GM20431 (cell line): ENCODE data around the gene AIRE.

Source experiments
- in situ Hi-C: fragments of 300-500 bp; cut with MseI, MboI; formaldehyde crosslinking; loops from one replicate; pipeline ENCODE4 v1.15.0; 2020; ENCODE audit warnings: low sequenced_read_pairs; ENCODE audit not compliant: unreplicated experiment

The AIRE gene

DNA sequence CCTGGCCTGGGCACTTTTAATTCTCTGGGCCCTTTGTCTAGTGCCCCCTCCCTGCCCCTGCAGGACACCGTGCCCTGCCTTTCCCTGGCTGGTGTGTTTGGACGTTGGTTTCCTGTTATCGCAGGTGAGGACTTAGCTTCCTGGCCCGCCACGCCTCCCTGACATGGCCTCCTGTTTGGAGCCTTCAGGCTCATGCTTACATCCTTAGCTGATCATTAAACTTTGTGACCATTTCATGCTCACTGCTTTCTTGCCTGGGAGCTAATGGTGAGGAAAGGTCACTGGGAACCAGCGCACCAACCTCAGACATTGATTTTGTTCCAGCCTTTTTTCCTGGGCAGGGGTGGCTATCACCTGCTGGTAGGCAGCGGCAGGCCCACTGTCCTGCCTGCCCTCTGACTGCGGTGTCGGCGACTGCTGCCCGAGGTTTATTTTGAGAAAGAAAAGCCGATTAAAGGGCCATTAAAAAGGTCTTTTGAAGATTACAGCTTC lies 17.9 kb downstream of the AIRE start:
- in situ Hi-C loops: no loop called here

DNA sequence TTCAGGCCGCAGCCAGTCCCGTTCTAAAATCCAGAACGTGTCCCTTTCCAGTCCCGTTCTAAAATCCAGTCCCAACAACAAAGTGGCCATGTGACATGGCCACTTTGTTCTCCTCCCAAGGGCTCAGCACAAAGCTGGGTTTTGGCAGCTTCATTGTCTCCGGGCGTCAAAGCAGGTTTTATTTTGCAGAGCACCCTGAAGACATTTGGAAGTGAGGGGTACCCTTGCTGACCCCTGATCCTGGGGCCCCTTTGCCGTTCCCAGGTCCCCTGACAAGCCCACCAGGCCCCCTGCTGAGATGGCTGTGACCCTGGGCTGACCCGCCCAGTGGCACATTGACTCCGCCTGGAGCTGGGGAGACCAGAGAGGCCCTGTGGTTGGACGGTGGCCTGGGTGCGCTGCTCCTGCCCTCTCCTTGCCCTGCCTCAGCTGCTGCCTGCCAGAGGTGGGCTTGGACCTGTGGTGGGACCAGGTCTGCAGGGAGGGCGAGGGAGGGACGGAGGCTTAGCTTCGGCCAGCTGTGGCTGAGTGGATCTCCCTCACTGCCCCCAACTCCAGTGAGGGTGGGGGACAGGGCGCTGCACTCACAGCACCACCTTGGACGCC lies 18.4 kb downstream of the AIRE start:
- in situ Hi-C loops: no loop called here

DNA sequence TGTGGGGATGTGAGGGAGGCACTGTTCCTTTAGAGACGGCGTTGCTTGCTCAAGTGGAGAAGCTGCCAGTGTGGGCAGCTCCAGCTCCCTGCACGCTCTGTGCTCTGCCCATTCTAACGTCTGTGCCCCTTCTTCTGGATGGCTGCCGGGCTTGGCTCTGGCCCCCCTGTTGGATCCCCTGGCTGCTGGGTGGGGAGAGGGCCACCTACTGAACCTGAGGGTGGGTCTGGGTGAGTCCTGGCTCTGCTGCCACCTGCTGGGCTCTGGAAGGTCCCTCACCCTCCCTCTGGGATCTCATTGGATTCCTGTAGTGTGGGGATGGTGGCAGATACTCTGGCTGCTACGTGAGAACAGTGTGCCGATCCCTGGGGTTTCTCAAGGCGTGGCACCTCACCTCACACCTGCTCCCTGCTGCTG lies 19.2 kb downstream of the AIRE start:
- in situ Hi-C loops: no loop called here

DNA sequence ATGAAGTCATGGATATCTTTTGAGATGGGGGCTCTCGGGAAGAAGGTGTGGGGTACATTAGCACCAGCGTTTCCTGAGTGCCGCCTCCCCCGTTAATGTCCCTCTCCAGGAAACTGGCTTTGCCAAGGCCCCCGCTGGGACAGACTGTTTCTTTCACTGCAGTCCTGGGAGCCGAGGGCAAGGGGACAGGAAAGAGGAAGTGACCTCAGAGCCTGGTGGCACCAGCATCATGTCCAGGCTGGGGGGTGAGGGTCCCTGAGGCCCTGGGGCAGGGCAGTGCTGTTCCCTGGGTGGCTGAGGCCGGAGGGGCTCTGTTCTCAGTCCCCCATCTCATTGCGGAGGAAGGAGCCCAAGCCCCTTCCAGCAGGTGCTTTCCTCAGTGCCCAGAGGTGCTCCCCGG lies 20.0 kb downstream of the AIRE start:
- in situ Hi-C loops: no loop called here

DNA sequence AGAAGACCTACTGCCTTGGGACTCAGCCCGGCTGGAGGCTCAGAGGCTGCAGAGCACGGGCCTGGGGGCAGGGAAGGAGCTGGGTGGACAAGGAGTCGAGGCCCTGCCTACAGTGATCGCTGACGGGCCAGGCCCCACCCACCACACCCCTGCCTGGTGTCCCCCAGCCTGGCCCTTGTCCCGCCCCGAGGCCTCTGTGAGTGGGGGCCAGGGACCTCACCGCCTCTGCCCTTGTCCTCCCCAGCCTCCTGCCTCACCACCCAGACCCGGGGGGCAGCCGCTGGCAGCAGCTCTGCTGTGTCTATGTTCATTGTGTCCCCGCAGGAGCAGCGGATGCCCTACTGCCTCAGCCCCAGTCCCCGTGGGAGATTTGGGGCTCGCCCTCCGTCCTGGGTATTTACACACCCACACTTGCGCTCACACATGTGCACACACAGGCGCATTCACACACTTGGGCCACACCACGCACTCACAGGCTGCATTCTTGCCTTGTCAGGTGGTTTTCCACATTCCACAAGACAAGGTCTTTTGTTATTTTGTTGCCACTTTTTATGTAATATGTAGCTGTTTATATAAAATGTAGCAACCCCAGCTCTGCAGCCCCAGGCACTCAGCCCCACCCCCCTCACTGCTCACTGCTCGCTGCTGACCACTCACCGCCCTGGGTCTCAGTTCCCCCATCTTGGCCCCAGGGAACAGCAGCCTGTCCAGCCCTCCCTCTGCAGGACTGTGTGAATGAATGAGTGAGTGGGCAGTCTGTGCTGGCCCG lies 21.4 kb downstream of the AIRE start:
- in situ Hi-C loops: no loop called here

DNA sequence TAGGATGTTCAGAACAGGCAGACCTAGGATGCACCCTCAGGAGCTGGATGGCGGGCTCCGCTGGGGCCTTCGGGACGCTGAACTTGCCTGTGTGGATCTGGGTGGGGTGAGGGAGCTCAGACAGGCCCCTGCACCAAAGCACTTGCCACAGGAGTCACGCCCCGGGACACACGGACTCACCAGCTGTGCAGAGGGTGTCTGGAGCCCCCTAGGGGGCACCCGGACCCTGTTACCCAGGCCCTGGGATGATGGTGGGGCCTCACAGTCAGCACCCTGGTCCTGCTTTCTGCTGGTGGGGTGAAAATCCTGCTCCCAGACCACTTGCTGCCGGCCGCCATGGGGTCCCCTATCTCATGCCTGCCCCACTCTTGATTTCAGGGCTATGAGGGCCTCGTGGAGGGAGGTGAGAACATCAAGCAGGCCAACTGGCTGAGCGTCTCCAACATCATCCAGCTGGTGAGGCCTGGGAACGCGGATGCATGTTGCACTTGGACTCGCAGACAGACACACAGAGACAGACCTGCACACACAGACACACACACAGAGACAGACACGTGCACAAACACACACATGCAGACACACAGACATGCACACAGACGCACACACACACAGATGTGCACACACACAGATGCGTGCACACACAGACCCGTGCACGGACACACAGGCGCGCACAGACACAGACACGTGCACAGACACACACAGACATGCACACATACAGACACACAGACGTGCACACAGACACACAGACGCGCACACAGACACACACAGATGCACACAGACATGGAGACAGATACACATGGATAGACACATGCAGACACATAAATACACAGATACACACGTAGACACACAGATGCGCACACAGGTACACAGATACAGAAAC lies 25.2 kb downstream of the AIRE start:
- in situ Hi-C loops: no loop called here

DNA sequence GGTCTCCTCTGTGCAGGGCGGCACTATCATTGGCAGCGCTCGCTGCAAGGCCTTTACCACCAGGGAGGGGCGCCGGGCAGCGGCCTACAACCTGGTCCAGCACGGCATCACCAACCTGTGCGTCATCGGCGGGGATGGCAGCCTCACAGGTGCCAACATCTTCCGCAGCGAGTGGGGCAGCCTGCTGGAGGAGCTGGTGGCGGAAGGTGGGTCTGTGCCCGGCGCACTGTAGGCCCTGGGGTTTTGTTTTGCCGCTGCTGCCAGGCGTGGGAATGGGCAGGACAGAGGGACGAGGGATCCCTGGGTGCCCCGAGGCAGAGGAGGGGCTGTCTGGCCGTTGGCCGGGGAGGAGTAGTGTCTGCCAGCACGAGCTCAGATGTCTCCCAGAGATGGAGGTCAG lies 26.4 kb downstream of the AIRE start:
- in situ Hi-C loops: no loop called here

DNA sequence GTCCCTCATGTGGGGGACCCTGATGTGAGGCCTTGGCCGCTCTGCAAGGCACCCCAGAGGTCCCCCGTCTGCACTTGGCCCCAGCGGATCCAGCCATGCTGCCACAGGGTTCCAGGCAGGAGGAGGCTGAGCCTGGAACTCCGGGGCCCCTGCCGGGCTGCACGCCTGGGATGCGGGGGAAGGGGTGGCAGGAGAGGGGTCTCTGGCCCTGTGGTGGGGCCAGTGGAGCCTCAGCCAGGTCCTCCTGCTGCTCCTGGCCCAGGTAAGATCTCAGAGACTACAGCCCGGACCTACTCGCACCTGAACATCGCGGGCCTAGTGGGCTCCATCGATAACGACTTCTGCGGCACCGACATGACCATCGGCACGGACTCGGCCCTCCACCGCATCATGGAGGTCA lies 27.0 kb downstream of the AIRE start:
- in situ Hi-C loops: no loop called here

DNA sequence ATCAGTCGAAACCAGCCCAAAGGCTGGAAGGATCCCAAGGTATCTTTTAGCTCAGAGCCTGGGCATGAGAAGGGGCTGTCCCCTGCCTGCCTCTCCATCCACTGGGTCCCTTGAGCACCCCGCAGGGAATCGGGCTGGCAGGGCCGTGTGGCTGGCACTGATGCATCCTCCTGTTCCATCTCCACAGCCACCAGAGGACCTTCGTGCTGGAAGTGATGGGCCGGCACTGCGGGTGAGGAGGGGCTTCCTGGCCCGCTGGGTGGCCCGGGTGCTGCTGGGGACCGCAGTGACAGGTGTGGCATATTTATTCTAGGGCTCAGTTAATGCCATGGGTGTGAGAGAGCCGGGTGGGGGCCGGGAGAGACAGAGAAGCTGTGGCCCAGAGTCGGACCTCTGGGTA lies 27.8 kb downstream of the AIRE start:
- in situ Hi-C loops: no loop called here

DNA sequence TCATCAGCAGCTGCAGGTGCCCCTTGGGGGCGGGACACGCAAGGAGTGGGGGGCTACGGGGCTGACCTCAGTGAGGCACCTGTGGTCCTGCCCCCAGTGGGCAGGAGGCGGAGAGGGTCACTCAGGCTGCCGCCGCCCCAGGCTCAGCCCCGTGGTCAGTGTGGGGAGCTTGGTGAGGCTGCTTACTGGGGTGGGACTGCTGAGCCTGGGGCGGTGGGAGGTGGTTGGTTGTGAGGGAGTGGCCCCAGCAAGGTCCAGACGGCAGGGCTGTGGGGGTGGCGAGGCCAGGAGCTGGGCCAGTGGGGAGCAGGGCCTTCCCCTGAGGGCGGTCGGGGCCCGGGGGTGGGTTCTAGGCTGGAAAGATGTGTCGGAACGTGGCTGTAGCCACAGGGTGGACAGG lies 28.5 kb downstream of the AIRE start:
- in situ Hi-C loops: no loop called here

DNA sequence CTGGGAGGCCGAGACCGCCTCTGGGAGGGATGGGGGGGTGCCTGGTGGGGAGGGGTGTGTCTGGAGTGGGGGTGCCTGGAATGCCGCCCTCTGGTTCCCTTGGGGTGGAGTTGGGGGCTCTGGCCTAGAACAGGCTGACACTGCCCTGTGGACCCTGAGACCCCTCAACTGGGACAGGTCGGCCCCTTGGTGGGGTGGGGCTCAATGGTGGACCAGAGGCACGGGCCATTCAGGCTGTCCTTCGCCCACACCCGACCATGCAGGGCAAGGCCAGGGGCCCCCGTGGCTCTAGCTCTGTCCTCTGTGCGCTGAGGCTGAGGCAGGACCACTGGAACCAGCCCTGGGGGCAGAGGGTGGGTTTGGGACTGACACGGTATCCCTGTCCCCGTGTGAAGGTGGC lies 28.9 kb downstream of the AIRE start:
- in situ Hi-C loops: no loop called here

DNA sequence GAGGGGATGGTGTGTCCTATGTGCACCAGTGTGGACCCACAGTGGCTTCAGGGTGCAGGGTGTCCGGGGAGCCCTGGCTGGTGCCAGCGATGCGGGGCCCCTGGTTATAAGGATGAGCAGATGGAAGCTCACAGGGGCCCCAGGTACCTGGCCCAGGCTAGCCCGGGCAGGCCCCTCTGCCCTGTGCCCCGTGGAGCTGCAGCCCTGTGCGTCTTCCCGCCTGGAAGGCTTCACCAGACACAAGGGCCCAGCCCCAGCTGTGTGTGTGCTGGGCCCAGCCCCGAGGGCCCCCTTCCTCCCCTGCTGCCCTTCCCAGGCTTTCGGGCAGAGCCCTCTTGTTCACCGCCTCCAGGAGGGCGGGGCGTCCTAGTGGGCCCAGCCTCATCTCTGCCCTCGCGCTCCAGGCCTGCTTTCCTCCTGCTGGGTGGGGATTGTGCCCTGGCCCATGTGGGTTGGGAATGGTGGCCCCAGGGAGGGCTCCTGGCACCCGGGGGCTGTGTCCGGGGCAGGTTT lies 30.1 kb downstream of the AIRE start:
- in situ Hi-C loops: no loop called here

DNA sequence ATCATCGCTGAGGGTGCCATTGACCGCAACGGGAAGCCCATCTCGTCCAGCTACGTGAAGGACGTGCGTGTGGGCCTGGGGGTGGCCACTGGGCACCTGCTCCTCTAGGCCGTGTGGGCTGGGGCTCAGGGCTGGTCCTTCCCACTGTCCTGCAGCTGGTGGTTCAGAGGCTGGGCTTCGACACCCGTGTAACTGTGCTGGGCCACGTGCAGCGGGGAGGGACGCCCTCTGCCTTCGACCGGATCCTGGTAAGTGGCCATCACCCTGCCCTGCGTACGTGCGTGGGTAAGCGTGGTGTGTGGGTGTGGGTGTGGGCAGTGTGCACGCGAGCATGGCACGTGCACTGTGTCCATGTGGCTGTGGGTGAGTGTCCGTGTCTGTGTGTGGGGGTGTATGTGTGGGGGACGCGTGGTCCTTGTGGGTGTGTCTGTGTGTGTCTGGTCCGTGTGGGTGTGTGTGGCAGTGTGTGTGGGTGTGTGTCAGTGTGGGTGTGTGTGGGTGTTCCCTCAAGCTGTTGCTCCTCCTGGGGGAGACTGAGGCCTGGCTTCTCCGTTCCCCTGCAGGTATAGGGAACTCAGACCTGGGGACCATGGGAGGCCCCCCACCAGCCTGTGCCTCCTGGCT lies 30.7 kb downstream of the AIRE start:
- in situ Hi-C loops: no loop called here

DNA sequence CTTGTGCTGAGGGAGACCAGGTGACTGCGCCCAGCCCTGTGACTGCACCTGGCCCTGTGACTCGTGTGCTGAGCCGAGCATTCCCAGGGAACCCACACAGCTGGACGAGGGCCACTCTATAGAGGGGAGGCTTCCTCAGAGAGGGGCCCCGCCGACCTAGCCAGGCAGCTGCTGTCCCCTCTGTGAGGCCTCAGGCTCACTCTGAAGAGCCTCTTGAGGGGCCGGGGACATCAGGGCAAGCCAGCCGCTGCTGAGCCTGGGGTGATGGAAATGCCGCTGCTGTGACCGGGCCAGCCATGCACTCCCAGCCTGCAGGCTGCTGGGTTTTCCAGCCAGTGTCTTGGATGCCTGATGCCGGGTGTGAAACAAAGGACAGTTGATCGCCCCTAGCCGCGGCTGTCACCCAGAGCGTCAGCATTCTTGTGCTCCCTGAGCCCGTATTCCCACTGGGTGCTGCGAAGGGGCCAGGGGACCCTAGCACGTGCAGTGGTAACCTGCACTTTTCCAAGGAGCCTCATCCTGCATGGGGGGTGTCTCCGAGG lies 31.6 kb downstream of the AIRE start:
- in situ Hi-C loops: no loop called here

DNA sequence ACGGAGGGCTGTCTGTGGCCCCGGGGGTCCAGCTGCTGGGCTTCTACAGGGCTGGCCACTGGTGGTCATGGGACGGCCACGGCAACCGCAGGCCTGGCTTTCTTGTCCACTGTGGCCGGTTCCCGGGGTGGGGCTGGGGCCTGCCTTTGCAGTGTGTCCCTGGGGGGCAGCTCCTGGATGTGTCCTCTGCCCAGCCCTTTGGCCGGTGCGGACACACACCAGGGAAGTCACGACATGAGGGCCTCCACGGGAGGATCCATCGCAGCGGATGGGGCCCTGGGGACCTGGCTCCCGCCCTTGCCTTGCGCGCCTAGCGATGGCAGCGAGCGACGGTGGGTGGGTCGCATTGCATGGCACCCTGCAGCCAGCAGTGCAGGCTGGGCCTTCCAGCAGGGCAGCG lies 32.2 kb downstream of the AIRE start:
- in situ Hi-C loops: no loop called here

DNA sequence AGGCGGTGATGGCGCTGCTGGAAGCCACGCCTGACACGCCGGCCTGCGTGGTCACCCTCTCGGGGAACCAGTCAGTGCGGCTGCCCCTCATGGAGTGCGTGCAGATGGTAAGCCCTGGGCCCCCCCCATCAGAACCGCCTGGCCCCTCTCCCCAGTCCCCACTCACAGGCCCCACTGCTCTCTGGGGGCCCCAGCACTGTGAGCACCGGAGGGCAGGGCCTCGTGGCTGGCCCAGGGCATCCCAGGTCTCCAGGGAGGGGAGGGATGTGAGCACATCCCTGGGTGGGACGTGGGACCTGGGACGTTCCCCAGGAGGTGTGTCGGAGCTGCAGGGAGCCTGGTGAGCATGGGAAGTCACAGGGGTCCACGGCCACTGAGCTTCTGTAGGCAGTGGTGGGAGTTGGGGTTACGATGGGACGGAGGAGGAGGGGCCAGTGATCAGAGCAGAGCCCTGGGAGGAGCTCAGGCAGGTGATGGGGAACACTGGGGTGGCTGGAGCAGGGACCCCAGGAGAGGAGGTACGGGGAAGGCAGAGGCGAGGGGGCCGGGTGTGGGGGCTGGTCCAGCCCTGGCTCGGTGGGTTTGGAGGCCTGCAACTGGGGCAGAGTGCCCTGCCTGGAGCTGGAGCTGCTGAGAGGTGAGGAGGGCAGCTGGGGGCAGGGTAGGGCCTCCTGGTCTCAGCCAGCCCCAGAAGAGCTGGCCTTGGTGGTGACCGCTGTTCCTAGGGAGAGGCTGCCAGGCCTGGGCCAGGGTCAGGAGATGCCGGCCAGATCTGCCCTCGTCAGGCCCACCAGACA lies 33.0 kb downstream of the AIRE start:
- in situ Hi-C loops: no loop called here

DNA sequence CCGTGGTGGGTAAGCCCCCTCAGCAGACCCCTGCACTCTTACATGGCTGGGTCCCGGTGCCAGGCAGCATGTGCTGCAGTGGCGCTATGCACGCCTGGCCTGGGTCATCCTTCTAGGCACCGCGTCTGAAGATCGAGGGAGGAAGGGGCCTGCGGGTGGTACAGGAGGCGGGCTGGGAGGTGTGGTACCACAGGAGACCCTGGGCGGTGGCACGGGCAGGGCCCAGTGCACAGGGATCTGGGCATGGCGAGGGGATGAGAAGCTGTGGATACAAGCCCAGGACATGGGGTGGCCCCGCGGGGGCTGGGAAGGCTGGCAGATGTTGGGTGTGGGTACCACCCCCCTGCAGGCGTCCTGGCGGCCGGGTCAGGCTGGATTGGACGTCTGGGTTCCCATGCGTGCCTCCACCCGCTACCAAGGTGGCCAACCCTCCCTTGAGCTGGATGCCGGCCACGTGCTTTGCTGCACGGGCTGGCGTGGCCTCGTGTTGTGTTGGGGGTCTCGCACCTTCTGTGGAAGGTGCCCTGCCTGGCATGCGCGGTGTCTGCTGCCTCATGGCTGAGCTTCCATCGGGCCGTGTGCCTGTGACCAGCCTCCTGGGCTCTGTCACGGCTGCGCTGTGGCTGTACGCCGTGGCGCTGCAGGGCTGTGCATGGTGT lies 33.9 kb downstream of the AIRE start:
- in situ Hi-C loops: no loop called here

DNA sequence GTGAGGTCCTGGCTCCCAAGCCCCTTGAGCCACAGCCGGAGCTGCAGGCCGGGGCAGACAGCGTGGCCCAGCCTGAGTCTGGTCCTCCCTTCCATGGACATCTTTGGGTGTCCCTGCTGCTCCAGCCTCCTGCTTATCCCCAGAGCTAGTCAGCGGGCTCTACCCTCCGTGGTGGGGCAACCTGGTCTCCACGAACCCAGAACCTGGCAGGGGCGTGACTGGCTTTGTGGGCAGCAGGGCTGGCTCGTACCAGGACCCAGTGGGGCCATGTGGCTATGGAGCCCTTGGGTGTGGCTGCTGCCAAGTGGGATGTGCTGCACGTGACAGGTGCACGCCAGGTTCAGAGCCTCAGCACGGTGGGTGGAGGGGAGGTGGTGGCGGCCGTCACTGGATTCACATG lies 35.2 kb downstream of the AIRE start:
- in situ Hi-C loops: no loop called here
